Measurements from ENCODE around the gene RBM3. TPM values are rescaled to one million over a fixed set of nuclear protein-coding genes. Genes with fewer than 3 reads are reported as not detected.

Gene RBM3
- total and polyA plus RNA-seq, 2 donors (not counting 1 experiment from before 2014, with no cell fraction given) = 200 to 291 TPM

GRCh38 chrX:48590203-48591103 lies 16.2 kb downstream of the RBM3 start:
- intact Hi-C loops (cut with micrococcal nuclease) = no loop called here
- Mint-ChIP-seq H3K4me1 (no peaks in the 10 kb centered on the region), H3K27ac (no peak overlapping the region), H3K27me3 (no peaks in the 10 kb centered on the region), H3K9me3 (ENCODE audit: insufficient read depth) (no peaks in the 10 kb centered on the region), H3K4me3 (no peak overlapping the region)
- WGBS (ENCODE audit: insufficient coverage) = 98% methylated on average over 10 of the region's 21 CpGs
- H4K20me1 ChIP-seq (ENCODE audit: control insufficient read depth, insufficient read depth, low read length, poor library complexity, severe bottlenecking) = no peaks in the 10 kb centered on the region
- H3K4me3 ChIP-seq (ENCODE audit: control extremely low read depth in 1 of 5, extremely low read depth in 1 of 5, insufficient read depth in 1 of 5, low read depth in 2 of 5, low read length in 4 of 5) = no peak overlapping the region
- ATAC-seq (ENCODE audit: low read depth) (no peak), DNase-seq (no peak)
- no peak overlapping the region for H3K4me2 ChIP-seq (replicated peaks; ENCODE audit: low read depth, low read length, poor library complexity, severe bottlenecking)
- TF ChIP-seq EZH2 (IDR thresholded peaks at IDR 0.05; ENCODE audit: borderline replicate concordance, insufficient read depth, low read depth, low read length, poor library complexity, severe bottlenecking) (no peak), CTCF (IDR thresholded peaks at IDR 0.05) (no peak)
- no peak overlapping the region for H3K9ac ChIP-seq (ENCODE audit: low read length)
- H3K79me2 ChIP-seq (ENCODE audit: control insufficient read depth, insufficient read depth, low read length) = no peaks in the 10 kb centered on the region
- H3K27ac ChIP-seq (ENCODE audit: low read length in 2 of 2) = no peak overlapping the region
- no peaks in the 10 kb centered on the region for H3K4me1 ChIP-seq (ENCODE audit: control insufficient read depth in 2 of 2, insufficient read depth in 2 of 2, low read length in 2 of 2)
- H3K36me3 ChIP-seq (replicated peaks in 1 of 2; ENCODE audit: control extremely low read depth in 1 of 2, control insufficient read depth in 1 of 2, extremely low read depth in 1 of 2, insufficient read depth in 2 of 2, low read length in 1 of 2) = no peaks in the 10 kb centered on the region
- H3K9me3 ChIP-seq (ENCODE audit: control extremely low read depth in 1 of 3, control insufficient read depth in 2 of 3, insufficient read depth in 1 of 3, low read length in 2 of 3) = no peaks in the 10 kb centered on the region
- CTCF ChIA-PET = no interaction called here
- no peaks in the 10 kb centered on the region for H3K27me3 ChIP-seq (replicated peaks in 1 of 4; ENCODE audit: control extremely low read depth in 1 of 4, control insufficient read depth in 3 of 4, insufficient read depth in 4 of 4, low read length in 3 of 4)
- POLR2A ChIA-PET = interaction anchor here (0.6 kb wide), 1 partner anchor 16 kb away, joined by 3 read pairs; no protein-coding TSS in a partner anchor
- no peak overlapping the region for H2AFZ ChIP-seq (ENCODE audit: insufficient read depth, low read depth, low read length, poor library complexity, severe bottlenecking)

GRCh38 chrX:48591255-48591791 lies 17.0 kb downstream of the RBM3 start:
- CTCF ChIA-PET = no interaction called here
- no peaks in the 10 kb centered on the region for H3K79me2 ChIP-seq (ENCODE audit: control insufficient read depth, insufficient read depth, low read length)
- H2AFZ ChIP-seq (ENCODE audit: insufficient read depth, low read depth, low read length, poor library complexity, severe bottlenecking) = no peak overlapping the region
- H3K4me3 Mint-ChIP-seq = no peak overlapping the region
- H3K4me1 ChIP-seq (ENCODE audit: control insufficient read depth in 2 of 2, insufficient read depth in 2 of 2, low read length in 2 of 2) = no peaks in the 10 kb centered on the region
- POLR2A ChIA-PET = no interaction called here
- no peaks in the 10 kb centered on the region for H3K4me1 Mint-ChIP-seq
- TF ChIP-seq CTCF (IDR thresholded peaks at IDR 0.05) (no peak), EZH2 (IDR thresholded peaks at IDR 0.05; ENCODE audit: borderline replicate concordance, insufficient read depth, low read depth, low read length, poor library complexity, severe bottlenecking) (no peak)
- no peaks in the 10 kb centered on the region for H3K9me3 Mint-ChIP-seq (ENCODE audit: insufficient read depth)
- no peaks in the 10 kb centered on the region for H3K9me3 ChIP-seq (ENCODE audit: control extremely low read depth in 1 of 3, control insufficient read depth in 2 of 3, insufficient read depth in 1 of 3, low read length in 2 of 3)
- no peak overlapping the region for H3K27ac ChIP-seq (ENCODE audit: low read length in 2 of 2)
- H4K20me1 ChIP-seq (ENCODE audit: control insufficient read depth, insufficient read depth, low read length, poor library complexity, severe bottlenecking) = no peaks in the 10 kb centered on the region
- 72% methylated on average over 3 of the region's 9 CpGs for WGBS (ENCODE audit: insufficient coverage)
- no peaks in the 10 kb centered on the region for H3K27me3 Mint-ChIP-seq
- no peak for ATAC-seq (ENCODE audit: low read depth)
- H3K4me3 ChIP-seq (ENCODE audit: control extremely low read depth in 1 of 5, extremely low read depth in 1 of 5, insufficient read depth in 1 of 5, low read depth in 2 of 5, low read length in 4 of 5) = no peak overlapping the region
- intact Hi-C loops (cut with micrococcal nuclease) = no loop called here
- no peak overlapping the region for H3K4me2 ChIP-seq (replicated peaks; ENCODE audit: low read depth, low read length, poor library complexity, severe bottlenecking)
- H3K9ac ChIP-seq (ENCODE audit: low read length) = no peak overlapping the region
- DNase-seq = no peak
- no peak overlapping the region for H3K27ac Mint-ChIP-seq
- H3K36me3 ChIP-seq (replicated peaks in 1 of 2; ENCODE audit: control extremely low read depth in 1 of 2, control insufficient read depth in 1 of 2, extremely low read depth in 1 of 2, insufficient read depth in 2 of 2, low read length in 1 of 2) = no peaks in the 10 kb centered on the region
- no peaks in the 10 kb centered on the region for H3K27me3 ChIP-seq (replicated peaks in 1 of 4; ENCODE audit: control extremely low read depth in 1 of 4, control insufficient read depth in 3 of 4, insufficient read depth in 4 of 4, low read length in 3 of 4)

All from B cell (primary cell).